Activated naive CD4-positive, alpha-beta T cell treated with anti-CD3 and anti-CD28 coated beads, Interleukin-2, amount 10 ng/mL, durations not matched to agents 7 days and 5 days (primary cell): ENCODE results near the gene DNAJB11.
A peak's percentile ranks its signal among the peaks of the same experiment; 100 is the strongest.
"Not testable (repeated sequence)": the region's sequence is repeated elsewhere in the genome, so short reads cannot be mapped to it uniquely, and the experiment has no call there.

Source experiments
- CTCF ChIA-PET: fragments of 350-600 bp; sonication (Branson Sonifier 250); formaldehyde crosslinking; loops from one replicate; lab custom pipeline; 2021; ENCODE audit warnings: antibody characterized with exemption; lab: Charles Lee
- DNase-seq: peaks from one replicate; pipeline ENCODE4 v3.0.0-alpha.2; 2020
- H3K27ac Mint-ChIP-seq: one replicate; pipeline ENCODE4 v1.8.0; 2021; ENCODE audit warnings: mild to moderate bottlenecking, moderate library complexity, mixed read lengths
- H3K27me3 Mint-ChIP-seq: one replicate; pipeline ENCODE4 v1.8.0; 2021; ENCODE audit warnings: mild to moderate bottlenecking, mixed read lengths
- H3K36me3 Mint-ChIP-seq: one replicate; pipeline ENCODE4 v1.8.0; 2021; ENCODE audit warnings: mixed read lengths
- H3K4me1 Mint-ChIP-seq: one replicate; pipeline ENCODE4 v1.8.0; 2021; ENCODE audit warnings: mixed read lengths
- H3K4me3 Mint-ChIP-seq: one replicate; pipeline ENCODE4 v1.8.0; 2021; ENCODE audit warnings: mild to moderate bottlenecking, moderate library complexity, mixed read lengths
- H3K9me3 Mint-ChIP-seq: one replicate; pipeline ENCODE4 v1.8.0; 2021; ENCODE audit warnings: mixed read lengths

DNAJB11 gene

DNA sequence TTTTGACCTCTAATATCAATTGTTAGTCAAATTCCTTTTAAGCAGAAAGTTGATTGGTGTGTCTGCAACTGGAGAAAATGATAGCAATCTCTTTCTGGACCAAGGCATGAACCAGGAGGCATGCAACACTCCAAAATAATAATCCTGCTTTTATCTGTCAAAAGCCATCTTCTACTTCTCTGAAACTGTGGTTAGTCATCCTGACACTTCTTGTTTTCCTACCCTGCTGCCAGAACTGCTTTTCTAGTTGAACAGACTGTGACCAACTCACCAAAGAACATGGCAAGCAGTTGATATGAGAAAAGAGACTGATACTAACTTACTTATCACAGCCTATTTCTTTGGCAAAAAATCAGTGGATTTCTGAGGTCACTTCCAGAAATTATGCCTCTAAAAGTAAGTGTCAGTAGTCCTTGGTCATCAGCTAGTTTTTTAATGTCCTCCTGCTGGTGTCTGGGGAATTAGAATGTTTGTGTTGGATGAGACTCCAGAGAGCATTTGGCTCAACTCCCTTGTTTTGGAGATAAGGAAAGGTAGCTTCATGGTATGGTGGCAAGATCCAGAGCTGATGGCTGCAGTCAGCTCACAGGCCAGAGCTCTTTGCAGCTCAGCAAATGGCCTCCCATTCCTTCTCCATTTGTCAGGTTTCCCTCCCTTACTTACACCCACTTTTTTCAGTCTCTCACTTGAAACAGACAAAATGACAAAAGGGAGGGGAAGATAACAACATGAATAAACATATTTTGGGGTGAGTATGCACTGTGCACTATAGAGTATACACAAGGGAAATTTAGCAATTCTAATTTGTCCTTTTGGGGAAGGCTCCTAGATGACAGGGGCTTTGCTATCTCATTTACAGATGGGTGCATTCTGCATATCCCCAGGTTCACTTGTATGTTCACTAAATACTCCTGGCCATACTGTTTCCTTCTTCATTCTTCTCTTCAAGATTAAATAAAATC lies 33.4 kb upstream of the DNAJB11 start:
- no peak overlapping the region for H3K27ac Mint-ChIP-seq

DNA sequence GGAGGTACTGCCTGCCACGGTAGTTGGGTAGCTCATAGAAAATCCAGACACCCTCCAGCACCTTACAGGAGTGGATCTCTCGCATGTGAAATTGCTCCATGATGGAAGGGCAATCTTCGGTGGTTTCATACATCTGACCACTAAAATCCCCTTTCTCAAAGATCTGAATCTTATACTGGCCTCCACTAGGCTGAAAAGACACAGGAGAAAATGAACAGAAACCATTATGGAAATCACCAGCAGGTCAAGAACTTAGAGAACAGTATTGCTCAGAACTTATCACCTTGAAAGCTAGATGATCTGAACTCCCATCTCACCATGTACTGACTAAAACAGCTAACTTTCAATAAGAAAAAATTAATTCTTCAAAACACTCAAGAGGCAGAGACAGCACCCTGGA lies 31.7 kb upstream of the DNAJB11 start:
- Mint-ChIP-seq H3K4me1 (peaks cover 24% of the 10 kb centered on the region), H3K27ac (no peak overlapping the region), H3K4me3 (no peak overlapping the region), H3K9me3 (no peaks in the 10 kb centered on the region), H3K27me3 (peaks cover 7% of the 10 kb centered on the region), H3K36me3 (peaks cover 3% of the 10 kb centered on the region)
- CTCF ChIA-PET: interaction anchor here (0.7 to 6.2 kb wide), 12 partner anchors 16 to 595 kb away, joined by 3 to 107 read pairs (median 16); no protein-coding TSS in a partner anchor
- no peak for DNase-seq

More for the DNA sequence above, 33.4 kb upstream of the DNAJB11 start:
- peaks cover 7% of the 10 kb centered on the region for H3K27me3 Mint-ChIP-seq
- H3K9me3 Mint-ChIP-seq: no peaks in the 10 kb centered on the region
- H3K4me1 Mint-ChIP-seq: peaks cover 30% of the 10 kb centered on the region
- DNase-seq: no peak
- H3K36me3 Mint-ChIP-seq: peaks cover 3% of the 10 kb centered on the region
- CTCF ChIA-PET: interaction anchor here (0.6 to 6.2 kb wide), 6 partner anchors 78 to 594 kb away, joined by 4 to 51 read pairs (median 6); no protein-coding TSS in a partner anchor
- no peak overlapping the region for H3K4me3 Mint-ChIP-seq

GRCh38 chr3:186540221-186540834 lies 30.2 kb upstream of the DNAJB11 start:
- Mint-ChIP-seq H3K4me1 (peaks cover 9% of the 10 kb centered on the region), H3K36me3 (peaks cover 3% of the 10 kb centered on the region), H3K27me3 (peaks cover 4% of the 10 kb centered on the region), H3K9me3 (no peaks in the 10 kb centered on the region), H3K27ac (no peak overlapping the region), H3K4me3 (no peak overlapping the region)
- CTCF ChIA-PET: interaction anchor here (0.6 to 6.2 kb wide), 46 partner anchors 9 to 667 kb away, joined by 3 to 107 read pairs (median 5); partner anchors contain the start of genes DNAJB11 and EIF4A2
- DNase-seq: peak; percentile 89

DNA sequence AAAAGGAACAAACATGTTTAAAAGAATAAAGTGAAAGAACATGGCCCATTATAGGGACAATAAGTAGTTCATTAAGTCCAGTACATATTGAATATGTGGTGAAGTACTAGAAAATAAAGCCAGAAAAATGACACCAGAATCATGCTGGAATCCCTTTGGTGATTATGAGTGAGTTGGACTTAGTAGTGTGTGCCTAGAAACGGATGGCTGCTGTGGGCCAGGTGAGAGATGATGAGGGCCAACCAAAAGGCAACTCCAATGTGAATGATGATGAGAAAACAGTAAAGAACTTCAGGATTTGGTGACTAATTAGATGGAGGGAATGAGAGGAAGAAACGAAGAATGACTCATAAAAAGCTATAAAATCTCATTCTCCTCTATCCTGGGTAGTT lies 29.7 kb upstream of the DNAJB11 start:
- CTCF ChIA-PET: interaction anchor here (0.5 to 6.2 kb wide), 37 partner anchors 9 to 597 kb away, joined by 3 to 107 read pairs (median 5); partner anchors contain the start of genes DNAJB11 and EIF4A2
- Mint-ChIP-seq H3K36me3 (peaks cover 2% of the 10 kb centered on the region), H3K4me1 (peaks cover 9% of the 10 kb centered on the region), H3K27ac (no peak overlapping the region), H3K4me3 (no peak overlapping the region), H3K9me3 (no peaks in the 10 kb centered on the region), H3K27me3 (peaks cover 1% of the 10 kb centered on the region)
- DNase-seq: no peak

DNA sequence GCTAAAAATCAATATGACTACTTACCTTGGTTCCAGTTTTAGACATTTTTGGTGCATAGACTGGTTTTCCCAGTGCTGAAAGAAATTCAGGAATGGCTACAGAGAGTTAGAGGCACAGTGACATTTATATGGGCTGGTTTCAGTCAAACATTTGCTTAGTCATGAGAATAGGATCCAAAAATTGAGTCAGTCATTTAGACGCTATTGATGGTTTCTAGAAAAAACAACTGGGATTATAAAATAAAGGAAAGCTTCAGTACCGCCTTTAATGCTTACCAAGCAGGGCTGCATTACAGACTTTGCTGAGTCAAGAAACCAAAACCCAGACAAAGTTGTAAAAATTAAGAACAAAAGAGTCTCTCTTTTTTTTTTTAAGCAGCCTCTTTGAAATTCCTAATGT lies 26.2 kb upstream of the DNAJB11 start, which contains the start of gene CRYGS:
Gene CRYGS (minus strand): TSS at position 100 of the 400 bp plus-strand sequence. CDS start 54 bp downstream, at position 46.
- Mint-ChIP-seq H3K4me1 (peaks cover 9% of the 10 kb centered on the region), H3K27me3 (no peaks in the 10 kb centered on the region), H3K36me3 (peaks cover 5% of the 10 kb centered on the region), H3K9me3 (no peaks in the 10 kb centered on the region), H3K27ac (no peak within 1 kb of the TSS), H3K4me3 (no peak within 1 kb of the TSS)
- CTCF ChIA-PET: interaction anchor here (1.1 to 2.6 kb wide), 3 partner anchors 72 to 601 kb away, joined by 3 to 12 read pairs (median 3); no protein-coding TSS in a partner anchor
- no peak for DNase-seq

- Mint-ChIP-seq H3K27me3 (no peaks in the 10 kb centered on the region), H3K36me3 (peaks cover 22% of the 10 kb centered on the region), H3K9me3 (no peaks in the 10 kb centered on the region), H3K4me3 (no peak overlapping the region), H3K27ac (no peak overlapping the region), H3K4me1 (no peaks in the 10 kb centered on the region)
- CTCF ChIA-PET: interaction anchor here (2.5 to 2.9 kb wide), 2 partner anchors 9 to 67 kb away, joined by 6 to 10 read pairs; no protein-coding TSS in a partner anchor
- DNase-seq: no peak
Observed at GRCh38 chr3:186549497-186549896, 21.0 kb upstream of the DNAJB11 start.

- Mint-ChIP-seq H3K9me3 (no peaks in the 10 kb centered on the region), H3K27me3 (no peaks in the 10 kb centered on the region), H3K27ac (no peak overlapping the region), H3K4me1 (no peaks in the 10 kb centered on the region), H3K36me3 (peaks cover 28% of the 10 kb centered on the region), H3K4me3 (no peak overlapping the region)
- DNase-seq: no peak
- CTCF ChIA-PET: interaction anchor here (1.4 kb wide), 1 partner anchor 12 kb away, joined by 3 read pairs; no protein-coding TSS in a partner anchor
Observed at GRCh38 chr3:186551387-186551786, 19.1 kb upstream of the DNAJB11 start.

DNA sequence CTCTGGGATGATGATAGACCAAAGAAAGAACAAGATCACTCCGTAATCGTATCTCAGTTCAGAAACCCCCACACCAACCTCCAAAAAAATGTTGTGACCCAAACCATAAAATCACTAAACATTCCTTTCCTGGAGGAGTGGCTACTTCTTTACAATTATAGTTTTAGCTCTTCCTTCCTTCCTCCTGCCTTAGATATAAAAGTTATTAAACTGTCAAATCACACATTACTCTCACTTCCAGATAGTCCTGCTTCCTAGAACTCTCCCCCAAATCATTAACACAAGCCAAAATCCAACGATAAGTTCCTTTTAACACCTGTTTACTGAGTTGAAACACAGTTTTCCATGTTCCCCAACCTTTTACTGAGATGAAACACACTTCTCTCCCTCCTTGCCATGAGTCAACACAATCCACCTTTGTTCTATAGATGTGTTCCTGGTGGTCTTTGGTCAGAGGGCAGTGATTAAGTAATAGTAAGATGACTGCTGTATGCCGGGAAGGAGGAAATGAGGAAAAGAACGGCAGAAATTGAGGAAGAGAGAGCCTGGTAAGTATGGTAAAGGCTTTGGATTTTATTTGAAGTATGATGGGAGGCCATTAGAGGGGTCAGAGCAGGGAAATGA lies 18.0 kb upstream of the DNAJB11 start:
- H3K27me3 Mint-ChIP-seq: no peaks in the 10 kb centered on the region
- peaks cover 36% of the 10 kb centered on the region for H3K36me3 Mint-ChIP-seq
- DNase-seq: no peak
- H3K27ac Mint-ChIP-seq: peak overlapping the region; percentile 1
- CTCF ChIA-PET: interaction anchor here (1.1 to 1.4 kb wide), 2 partner anchors 11 to 13 kb away, joined by 3 to 5 read pairs; no protein-coding TSS in a partner anchor
- H3K4me1 Mint-ChIP-seq: no peaks in the 10 kb centered on the region
- no peak overlapping the region for H3K4me3 Mint-ChIP-seq
- no peaks in the 10 kb centered on the region for H3K9me3 Mint-ChIP-seq

DNA sequence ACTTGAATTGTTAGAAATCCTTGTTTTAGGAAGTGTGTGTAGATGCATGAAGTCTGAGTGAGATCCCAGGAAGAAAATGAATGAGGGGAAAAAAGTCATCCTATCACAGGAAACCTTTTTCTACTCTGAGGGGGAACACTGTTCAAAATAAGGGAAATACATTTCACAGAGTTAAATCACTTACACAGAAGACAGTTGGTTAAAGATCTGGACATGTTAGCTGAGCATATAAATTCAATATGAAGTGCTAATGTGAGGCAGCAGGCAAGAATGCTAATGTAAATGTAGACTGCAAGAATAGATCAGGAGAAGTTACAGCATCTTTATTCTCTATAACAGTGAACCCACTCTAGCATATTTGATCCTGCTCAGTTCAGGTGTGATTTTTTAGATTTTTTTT lies 5.9 kb upstream of the DNAJB11 start:
- Mint-ChIP-seq H3K9me3 (no peaks in the 10 kb centered on the region), H3K4me1 (peaks cover 46% of the 10 kb centered on the region), H3K4me3 (no peak overlapping the region), H3K27me3 (no peaks in the 10 kb centered on the region), H3K27ac (no peak overlapping the region), H3K36me3 (peaks cover 23% of the 10 kb centered on the region)
- CTCF ChIA-PET: interaction anchor here (0.6 kb wide), 1 partner anchor 588 kb away, joined by 3 read pairs; no protein-coding TSS in a partner anchor
- DNase-seq: no peak

DNA sequence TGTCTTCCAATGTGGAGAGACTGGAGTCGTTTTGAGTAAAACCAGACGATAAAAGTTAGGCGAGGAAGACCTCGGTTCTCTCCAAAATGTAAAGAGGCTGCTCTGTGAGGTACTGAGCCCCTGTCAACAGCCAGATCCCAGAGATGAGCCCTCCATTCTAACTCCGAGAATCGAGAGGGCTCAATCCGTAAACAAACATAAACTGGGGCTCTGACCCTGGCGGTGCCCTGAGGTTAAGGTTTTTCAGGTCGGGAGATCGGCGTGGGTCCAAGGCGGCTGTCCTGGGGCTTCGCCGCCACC lies 3.8 kb upstream of the DNAJB11 start:
- no peaks in the 10 kb centered on the region for H3K9me3 Mint-ChIP-seq

DNA sequence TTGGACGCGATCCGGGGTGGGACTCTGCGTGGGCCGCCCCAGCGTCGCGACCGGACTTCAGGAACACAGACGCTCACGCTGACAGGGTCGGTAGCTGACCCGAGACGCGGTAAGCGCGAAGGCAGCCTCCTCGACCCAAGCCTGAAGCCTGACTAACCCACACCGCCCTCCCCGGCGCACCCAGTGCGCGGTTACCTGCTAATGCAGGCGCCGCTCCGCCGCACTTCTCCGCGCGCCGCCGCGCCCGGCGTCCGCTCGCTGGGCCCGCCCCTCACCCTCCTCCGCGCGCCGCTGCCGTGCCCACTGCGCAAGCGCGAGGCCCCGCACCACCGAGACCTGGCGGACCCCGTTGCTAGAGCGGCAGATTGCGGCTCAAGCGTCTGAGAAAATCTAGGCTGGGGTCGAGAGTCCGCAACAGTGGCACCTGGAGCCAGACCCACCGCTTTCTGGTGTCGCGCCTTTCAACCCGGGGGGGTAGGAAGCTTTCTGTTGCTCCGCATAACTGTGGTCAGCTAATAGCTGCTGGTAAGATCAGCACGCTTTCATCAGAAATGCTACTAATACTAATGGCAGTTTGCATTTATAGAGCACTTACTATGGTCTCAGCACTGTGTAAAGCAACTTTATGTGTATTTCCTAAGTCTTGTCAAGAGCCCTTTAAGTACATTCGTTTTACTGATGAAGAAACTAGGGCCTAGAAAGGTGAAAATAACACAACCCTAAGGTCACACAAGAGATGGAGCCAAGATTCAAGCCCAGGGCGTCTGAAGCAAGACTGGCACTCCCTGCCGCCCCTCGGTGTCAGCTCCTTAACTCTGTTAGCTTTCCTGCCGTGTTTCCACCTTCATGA lies 3.2 kb upstream of the DNAJB11 start, which contains the start of gene TBCCD1:
Gene TBCCD1 (minus strand): TSS at position 268 of the 850 bp plus-strand sequence. CDS start 3,010 bp downstream, outside the sequence.
- Mint-ChIP-seq H3K27ac (peak within 1 kb of the TSS; percentile 83), H3K4me3 (peak within 1 kb of the TSS; percentile 84), H3K36me3 (peaks cover 25% of the 10 kb centered on the region), H3K4me1 (peaks cover 65% of the 10 kb centered on the region), H3K9me3 (no peaks in the 10 kb centered on the region), H3K27me3 (no peaks in the 10 kb centered on the region)
- CTCF ChIA-PET: interaction anchor here (0.9 to 1.4 kb wide), 5 partner anchors 9 to 624 kb away, joined by 3 to 5 read pairs (median 3); no protein-coding TSS in a partner anchor
- DNase-seq: peak; percentile 92

More for the DNA sequence above, 3.8 kb upstream of the DNAJB11 start:
- Mint-ChIP-seq H3K4me3 (peak overlapping the region; percentile 84), H3K4me1 (peaks cover 63% of the 10 kb centered on the region), H3K27me3 (no peaks in the 10 kb centered on the region), H3K27ac (peak overlapping the region; percentile 83), H3K36me3 (peaks cover 25% of the 10 kb centered on the region)
- CTCF ChIA-PET: interaction anchor here (0.9 to 1.0 kb wide), 3 partner anchors 8 to 50 kb away, joined by 3 to 4 read pairs (median 4); no protein-coding TSS in a partner anchor
- DNase-seq: no peak

GRCh38 chr3:186569361-186569760 lies 1.2 kb upstream of the DNAJB11 start:
- not testable (repeated sequence) for DNase-seq, H3K9me3 Mint-ChIP-seq

More at GRCh38 chr3:186569361-186569760, 1.2 kb upstream of the DNAJB11 start:
- not testable (repeated sequence) for H3K27me3 Mint-ChIP-seq
- Mint-ChIP-seq H3K4me1 (peaks cover 66% of the 10 kb centered on the region), H3K4me3 (peak overlapping the region; percentile 87), H3K36me3 (peaks cover 27% of the 10 kb centered on the region), H3K27ac (peak overlapping the region; percentile 98)
- CTCF ChIA-PET: interaction anchor here (0.6 to 1.5 kb wide), 2 partner anchors 140 to 626 kb away, joined by 3 to 8 read pairs; no protein-coding TSS in a partner anchor
